ENCODE results near the gene KMT2C.
"Not testable (repeated sequence)": the region's sequence is repeated elsewhere in the genome, so short reads cannot be mapped to it uniquely, and the experiment has no call there.

Gene KMT2C

GRCh38 chr7:152435384-152436110, at the start of gene KMT2C:
KMT2C (minus strand) TSS chr7:152436003; CDS start chr7:152435786, 217 bp downstream.
- DNase-seq, result peak; percentile 25

- no peak for DNase-seq
Observed at GRCh38 chr7:152481082-152481481, 45.3 kb upstream of the KMT2C start.

- DNase-seq, result no peak
Observed at GRCh38 chr7:152480664-152481063, 44.9 kb upstream of the KMT2C start.

- no peak for DNase-seq
Observed at GRCh38 chr7:152479595-152479994, 43.8 kb upstream of the KMT2C start.

GRCh38 chr7:152478140-152478539, 42.3 kb upstream of the KMT2C start:
- DNase-seq, result no peak

GRCh38 chr7:152477079-152477478, 41.3 kb upstream of the KMT2C start:
- DNase-seq, result no peak

GRCh38 chr7:152476551-152476950, 40.7 kb upstream of the KMT2C start:
- no peak for DNase-seq

- not testable (repeated sequence) for DNase-seq
Observed at GRCh38 chr7:152471023-152471620, 35.3 kb upstream of the KMT2C start.

GRCh38 chr7:152470251-152471022, 34.6 kb upstream of the KMT2C start:
- not testable (repeated sequence) for DNase-seq

GRCh38 chr7:152469576-152469975, 33.8 kb upstream of the KMT2C start:
- DNase-seq, result not testable (repeated sequence)

- DNase-seq, result no peak
Observed at GRCh38 chr7:152467225-152467624, 31.4 kb upstream of the KMT2C start.

GRCh38 chr7:152465119-152465387, 29.2 kb upstream of the KMT2C start:
- DNase-seq, result no peak

GRCh38 chr7:152464312-152465118, 28.7 kb upstream of the KMT2C start:
- peak; percentile 62 for DNase-seq

- peak; percentile 99 for DNase-seq
Observed at GRCh38 chr7:152463709-152464311, 28.0 kb upstream of the KMT2C start.

GRCh38 chr7:152462995-152463708, 27.3 kb upstream of the KMT2C start:
- DNase-seq, result peak; percentile 56

- peak; percentile 60 for DNase-seq
Observed at GRCh38 chr7:152459724-152460251, 24.0 kb upstream of the KMT2C start.

GRCh38 chr7:152451356-152451755, 15.6 kb upstream of the KMT2C start:
- DNase-seq, result no peak

GRCh38 chr7:152445386-152446008, 9.7 kb upstream of the KMT2C start:
- DNase-seq, result not testable (repeated sequence)

GRCh38 chr7:152443586-152443985, 7.8 kb upstream of the KMT2C start:
- DNase-seq, result no peak

- no peak for DNase-seq
Observed at GRCh38 chr7:152442330-152442835, 6.6 kb upstream of the KMT2C start.

GRCh38 chr7:152441810-152442209, 6.0 kb upstream of the KMT2C start:
- not testable (repeated sequence) for DNase-seq

All from NCI-H1105 (cell line).